WTC11 (cell line): ENCODE data around the gene OR1N1. TPM values are rescaled to one million over a fixed set of nuclear protein-coding genes. Genes with fewer than 3 reads are reported as not detected.

ENCODE experiments used
- ATAC-seq: fragments of 200-7000 bp; cut with Tn5 transposase; 2 replicates; pipeline ENCODE4 v1.10.0; 2021; ENCODE audit warnings: mild to moderate bottlenecking, moderate library complexity
- CTCF ChIA-PET: fragments of 300-600 bp; sonication (Branson Sonifier 250); formaldehyde crosslinking; loops from one replicate; lab custom pipeline; 2021; ENCODE audit warnings: antibody characterized with exemption; lab: Charles Lee
- POLR2A ChIA-PET: fragments of 350-600 bp; sonication (Branson Sonifier 250); formaldehyde crosslinking; loops from one replicate; lab custom pipeline; 2021; ENCODE audit warnings: antibody characterized with exemption; lab: Charles Lee
- DNase-seq: peaks from one replicate; pipeline ENCODE4 v3.0.0; 2021; ENCODE audit warnings: low spot score
- H3K27ac Mint-ChIP-seq: 2 replicates; pipeline ENCODE4 v1.8.0; 2021; ENCODE audit warnings: mixed read lengths
- H3K27me3 Mint-ChIP-seq: 2 replicates; pipeline ENCODE4 v1.8.0; 2021; ENCODE audit warnings: low read depth, mild to moderate bottlenecking, moderate library complexity, mixed read lengths
- H3K36me3 Mint-ChIP-seq: 2 replicates; pipeline ENCODE4 v1.8.0; 2021; ENCODE audit warnings: mixed read lengths
- H3K4me1 Mint-ChIP-seq: 2 replicates; pipeline ENCODE4 v1.8.0; 2022; ENCODE audit warnings: mixed read lengths
- H3K4me3 Mint-ChIP-seq: 2 replicates; pipeline ENCODE4 v1.8.0; 2021; ENCODE audit warnings: mild to moderate bottlenecking, moderate library complexity, mixed read lengths
- H3K9me3 Mint-ChIP-seq: 2 replicates; pipeline ENCODE4 v1.8.0; 2021; ENCODE audit warnings: mixed read lengths
- ATF1 ChIP-seq: sonication (generic); formaldehyde crosslinking; IDR thresholded peaks from 2 replicates; pipeline ENCODE4 v1.8.1; 2023; ENCODE audit warnings: mild to moderate bottlenecking, moderate library complexity, missing genetic modification reagents
- ATF2 ChIP-seq: sonication (generic); formaldehyde crosslinking; IDR thresholded peaks from 2 replicates; pipeline ENCODE4 v1.8.1; 2022; ENCODE audit warnings: low read depth, missing genetic modification reagents, borderline replicate concordance
- CREB1 ChIP-seq: sonication (generic); formaldehyde crosslinking; IDR thresholded peaks from 2 replicates; pipeline ENCODE4 v1.8.0; 2023; ENCODE audit warnings: mild to moderate bottlenecking, missing genetic modification reagents
- E2F4 ChIP-seq: sonication (generic); formaldehyde crosslinking; IDR thresholded peaks from 2 replicates; pipeline ENCODE4 v1.8.1; 2022; ENCODE audit warnings: low read depth, mild to moderate bottlenecking, moderate library complexity, missing genetic modification reagents, borderline replicate concordance
- EMX1 ChIP-seq: fragments of 250-450 bp; sonication (Bioruptor Pico); IDR thresholded peaks from 2 replicates; pipeline ENCODE4 v1.8.0; 2021; ENCODE audit warnings: mild to moderate bottlenecking
- FOXP4 ChIP-seq: sonication (generic); formaldehyde crosslinking; IDR thresholded peaks from 2 replicates; pipeline ENCODE4 v1.8.0; 2022; ENCODE audit warnings: mild to moderate bottlenecking, missing genetic modification reagents
- JAZF1 ChIP-seq: fragments of 250-450 bp; sonication (Bioruptor Pico); IDR thresholded peaks from 2 replicates; pipeline ENCODE4 v1.9.0; 2021; ENCODE audit warnings: moderate library complexity, mild to moderate bottlenecking, inconsistent platforms
- JUN ChIP-seq: sonication (generic); formaldehyde crosslinking; IDR thresholded peaks from 2 replicates; pipeline ENCODE4 v1.8.0; 2023; ENCODE audit warnings: mild to moderate bottlenecking, missing genetic modification reagents
- NFATC4 ChIP-seq: fragments of 250-450 bp; sonication (Bioruptor Pico); IDR thresholded peaks from 2 replicates; pipeline ENCODE4 v1.9.0; 2021; ENCODE audit warnings: mild to moderate bottlenecking
- NFE2L1 ChIP-seq: sonication (generic); formaldehyde crosslinking; IDR thresholded peaks from 2 replicates; pipeline ENCODE4 v1.8.1; 2023; ENCODE audit warnings: missing genetic modification reagents
- NFYB ChIP-seq: sonication (generic); formaldehyde crosslinking; conservative IDR thresholded peaks from 2 replicates; pipeline ENCODE4 v1.8.0; 2022; ENCODE audit warnings: low read depth, missing genetic modification reagents
- PREB ChIP-seq: sonication (generic); formaldehyde crosslinking; IDR thresholded peaks from 2 replicates; pipeline ENCODE4 v1.8.1; 2022; ENCODE audit warnings: mild to moderate bottlenecking, missing genetic modification reagents, moderate library complexity, borderline replicate concordance
- RELA ChIP-seq: sonication (generic); formaldehyde crosslinking; IDR thresholded peaks from 2 replicates; pipeline ENCODE4 v1.8.1; 2022; ENCODE audit warnings: missing genetic modification reagents, mild to moderate bottlenecking, borderline replicate concordance
- SMAD4 ChIP-seq: sonication (generic); formaldehyde crosslinking; IDR thresholded peaks from 2 replicates; pipeline ENCODE4 v1.8.0; 2022; ENCODE audit warnings: mild to moderate bottlenecking, missing genetic modification reagents
- SOX15 ChIP-seq: fragments of 250-450 bp; sonication (Bioruptor Pico); IDR thresholded peaks from 2 replicates; pipeline ENCODE4 v1.9.0; 2021; ENCODE audit warnings: mild to moderate bottlenecking
- STAT6 ChIP-seq: sonication (generic); formaldehyde crosslinking; conservative IDR thresholded peaks from 2 replicates; pipeline ENCODE4 v1.8.1; 2023; ENCODE audit warnings: mild to moderate bottlenecking, low read depth, missing genetic modification reagents, moderate library complexity
- TEAD4 ChIP-seq: sonication (generic); formaldehyde crosslinking; IDR thresholded peaks from 2 replicates; pipeline ENCODE4 v1.8.0; 2022; ENCODE audit warnings: mild to moderate bottlenecking, missing genetic modification reagents
- USF2 ChIP-seq: sonication (generic); formaldehyde crosslinking; IDR thresholded peaks from 2 replicates; pipeline ENCODE4 v1.8.1; 2023; ENCODE audit warnings: mild to moderate bottlenecking, missing genetic modification reagents, moderate library complexity
- ZNF121 ChIP-seq: sonication (generic); formaldehyde crosslinking; IDR thresholded peaks from 2 replicates; pipeline ENCODE4 v1.8.0; 2023; ENCODE audit warnings: missing genetic modification reagents
- ZNF138 ChIP-seq: sonication (generic); formaldehyde crosslinking; conservative IDR thresholded peaks from 2 replicates; pipeline ENCODE4 v1.8.1; 2022; ENCODE audit warnings: mild to moderate bottlenecking, moderate library complexity, missing genetic modification reagents
- ZNF232 ChIP-seq: sonication (generic); formaldehyde crosslinking; IDR thresholded peaks from 2 replicates; pipeline ENCODE4 v1.8.0; 2022; ENCODE audit warnings: mild to moderate bottlenecking, missing genetic modification reagents
- ZNF317 ChIP-seq: sonication (generic); formaldehyde crosslinking; IDR thresholded peaks from 2 replicates; pipeline ENCODE4 v1.8.1; 2023; ENCODE audit warnings: low read depth, mild to moderate bottlenecking, moderate library complexity, missing genetic modification reagents, borderline replicate concordance
- ZNF425 ChIP-seq: fragments of 250-450 bp; sonication (Bioruptor Pico); conservative IDR thresholded peaks from 2 replicates; pipeline ENCODE4 v1.9.0; 2021; ENCODE audit warnings: mild to moderate bottlenecking
- total RNA-seq: library from RNA; stranded (reverse); gene quantifications from 3 replicates; pipeline ENCODE4 v1.2.3, GENCODE V29; 2021

The OR1N1 gene
- total RNA-seq, 1 experiment from 2014 or later, result not detected

GRCh38 chr9:122572456-122572855 lies 45.4 kb upstream of the OR1N1 start (continued):
- no peak for TF ChIP-seq NFYB
- no peak for TF ChIP-seq ZNF232 (CRISPR knock-in tag)
- no peak for TF ChIP-seq USF2 (CRISPR knock-in tag)
- TF ChIP-seq CREB1, result no peak
- no peak for TF ChIP-seq ZNF317 (CRISPR knock-in tag)
- no peak for TF ChIP-seq JAZF1
- no peak for TF ChIP-seq ZNF138
- no peak for TF ChIP-seq ZNF121
- no peak for TF ChIP-seq NFE2L1 (CRISPR knock-in tag)
- TF ChIP-seq ZNF425 (CRISPR knock-in tag), result no peak

GRCh38 chr9:122567901-122568300 lies 40.8 kb upstream of the OR1N1 start:
- CTCF ChIA-PET, result no interaction called here
- Mint-ChIP-seq H3K4me3 (no peak overlapping the region), H3K4me1 (no peaks in the 10 kb centered on the region), H3K27me3 (peaks cover 46% of the 10 kb centered on the region), H3K27ac (no peak overlapping the region), H3K9me3 (peaks cover 77% of the 10 kb centered on the region), H3K36me3 (peaks cover 51% of the 10 kb centered on the region)
- ATAC-seq (no peak), DNase-seq (no peak)
- TF ChIP-seq CREB1 (no peak), SOX15 (CRISPR knock-in tag) (no peak), SMAD4 (no peak), ATF1 (no peak), STAT6 (CRISPR knock-in tag) (no peak), ZNF138 (no peak), ZNF317 (CRISPR knock-in tag) (no peak), E2F4 (CRISPR knock-in tag) (no peak)
- POLR2A ChIA-PET, result no interaction called here

GRCh38 chr9:122562134-122562760 lies 35.2 kb upstream of the OR1N1 start:
- ChIA-PET POLR2A (no interaction called here), CTCF (no interaction called here)
- H3K4me3 Mint-ChIP-seq, result no peak overlapping the region
- no peak overlapping the region for H3K27ac Mint-ChIP-seq
- peaks cover 40% of the 10 kb centered on the region for H3K36me3 Mint-ChIP-seq
- H3K4me1 Mint-ChIP-seq, result no peaks in the 10 kb centered on the region
- peaks cover 57% of the 10 kb centered on the region for H3K27me3 Mint-ChIP-seq
- DNase-seq (peak; percentile 33), ATAC-seq (peak; percentile 91)
- H3K9me3 Mint-ChIP-seq, result peaks cover 81% of the 10 kb centered on the region
- TF ChIP-seq SOX15 (CRISPR knock-in tag), result no peak
- TF ChIP-seq RELA, result no peak
- TF ChIP-seq ATF2 (CRISPR knock-in tag), result no peak
- TF ChIP-seq FOXP4 (CRISPR knock-in tag), result no peak
- no peak for TF ChIP-seq JUN (CRISPR knock-in tag)
- TF ChIP-seq ATF1, result no peak
- TF ChIP-seq PREB (CRISPR knock-in tag), result no peak
- no peak for TF ChIP-seq ZNF138
- no peak for TF ChIP-seq NFATC4 (CRISPR knock-in tag)
- TF ChIP-seq EMX1, result no peak
- no peak for TF ChIP-seq TEAD4 (CRISPR knock-in tag)
